ENCODE data around the gene BRD7.

The BRD7 gene

GRCh38 chr16:50403491-50403890, 34.7 kb upstream of the BRD7 start:
- Histone ChIP-seq H3K4me1 (ENCODE audit: low read length) (no peaks in the 10 kb centered on the region), H3K79me2 (ENCODE audit: low read length) (no peaks in the 10 kb centered on the region), H3K27me3 (replicated peaks; ENCODE audit: insufficient read depth, low read length) (no peaks in the 10 kb centered on the region), H3K4me2 (ENCODE audit: low read depth, low read length) (no peak overlapping the region), H3F3A (ENCODE audit: insufficient read depth, low read length) (no peaks in the 10 kb centered on the region; the same call in 1 of the 2 replicates), H3K36me3 (replicated peaks; ENCODE audit: insufficient read depth, low read length) (no peaks in the 10 kb centered on the region), H3K4me3 (ENCODE audit: low read length) (no peak overlapping the region), H3K27ac (ENCODE audit: low read length) (no peak overlapping the region), H3K9me2 (replicated peaks; ENCODE audit: insufficient read depth, low read length) (no peaks in the 10 kb centered on the region), H3K9me3 (replicated peaks; ENCODE audit: insufficient read depth, low read length) (no peaks in the 10 kb centered on the region), H2AFZ (ENCODE audit: low read length) (no peak overlapping the region), H4K20me1 (ENCODE audit: insufficient read depth, low read length) (no peaks in the 10 kb centered on the region), H3K9ac (ENCODE audit: low read length) (no peak overlapping the region)
- TF ChIP-seq EZH2 (optimal IDR thresholded peaks at IDR 0.05; ENCODE audit: low read depth, low read length) (no peak), EZH2phosphoT487 (IDR thresholded peaks at IDR 0.05; ENCODE audit: low read length) (no peak), CTCF (IDR thresholded peaks at IDR 0.05; ENCODE audit: low read length) (no peak)
- no peak for DNase-seq

- no peaks in the 10 kb centered on the region for H3K27me3 ChIP-seq (replicated peaks; ENCODE audit: insufficient read depth, low read length)
- no peaks in the 10 kb centered on the region for H3K4me1 ChIP-seq (ENCODE audit: low read length)
- H3K27ac ChIP-seq (ENCODE audit: low read length), result no peak overlapping the region
- no peaks in the 10 kb centered on the region for H3K9me3 ChIP-seq (replicated peaks; ENCODE audit: insufficient read depth, low read length)
- no peak overlapping the region for H2AFZ ChIP-seq (ENCODE audit: low read length)
- TF ChIP-seq EZH2 (optimal IDR thresholded peaks at IDR 0.05; ENCODE audit: low read depth, low read length), result no peak
- TF ChIP-seq EZH2phosphoT487 (IDR thresholded peaks at IDR 0.05; ENCODE audit: low read length), result no peak
- TF ChIP-seq CTCF (IDR thresholded peaks at IDR 0.05; ENCODE audit: low read length), result no peak
- no peaks in the 10 kb centered on the region for H4K20me1 ChIP-seq (ENCODE audit: insufficient read depth, low read length)
- no peaks in the 10 kb centered on the region for H3F3A ChIP-seq (ENCODE audit: insufficient read depth, low read length)
- no peak overlapping the region for H3K4me3 ChIP-seq (ENCODE audit: low read length)
- no peaks in the 10 kb centered on the region for H3K36me3 ChIP-seq (replicated peaks; ENCODE audit: insufficient read depth, low read length)
- H3K4me2 ChIP-seq (ENCODE audit: low read depth, low read length), result no peak overlapping the region
- H3K79me2 ChIP-seq (ENCODE audit: low read length), result no peaks in the 10 kb centered on the region
- H3K9ac ChIP-seq (ENCODE audit: low read length), result no peak overlapping the region
- no peaks in the 10 kb centered on the region for H3K9me2 ChIP-seq (replicated peaks; ENCODE audit: insufficient read depth, low read length)
- DNase-seq, result no peak
These were observed 33.6 kb upstream of the BRD7 start for GRCh38 chr16:50402298-50402895.

GRCh38 chr16:50401355-50401754, 32.6 kb upstream of the BRD7 start:
- Histone ChIP-seq H3K27me3 (replicated peaks; ENCODE audit: insufficient read depth, low read length) (no peaks in the 10 kb centered on the region), H2AFZ (ENCODE audit: low read length) (no peak overlapping the region), H3K4me1 (ENCODE audit: low read length) (no peaks in the 10 kb centered on the region), H3K4me3 (ENCODE audit: low read length) (no peak overlapping the region), H4K20me1 (ENCODE audit: insufficient read depth, low read length) (no peaks in the 10 kb centered on the region), H3K9me2 (replicated peaks; ENCODE audit: insufficient read depth, low read length) (no peaks in the 10 kb centered on the region), H3K36me3 (replicated peaks; ENCODE audit: insufficient read depth, low read length) (no peaks in the 10 kb centered on the region), H3K4me2 (ENCODE audit: low read depth, low read length) (no peak overlapping the region), H3K9ac (ENCODE audit: low read length) (no peak overlapping the region), H3K79me2 (ENCODE audit: low read length) (no peaks in the 10 kb centered on the region), H3K27ac (ENCODE audit: low read length) (no peak overlapping the region), H3F3A (ENCODE audit: insufficient read depth, low read length) (no peaks in the 10 kb centered on the region), H3K9me3 (replicated peaks; ENCODE audit: insufficient read depth, low read length) (no peaks in the 10 kb centered on the region)
- TF ChIP-seq EZH2phosphoT487 (IDR thresholded peaks at IDR 0.05; ENCODE audit: low read length) (no peak), EZH2 (optimal IDR thresholded peaks at IDR 0.05; ENCODE audit: low read depth, low read length) (no peak), CTCF (IDR thresholded peaks at IDR 0.05; ENCODE audit: low read length) (no peak)
- no peak for DNase-seq

All from MM.1S (cell line).